Heart right ventricle (tissue), 16 donors: Measurements from ENCODE around the gene DHH. TPM values are rescaled to one million over a fixed set of nuclear protein-coding genes. Genes with fewer than 3 reads are reported as not detected.

ENCODE experiments used
- ATAC-seq, 8 donors: fragments of 200-7000 bp; cut with Tn5 transposase; one replicate each; pipeline ENCODE4 v1.9.1; 2020; ENCODE audit warnings: mild to moderate bottlenecking in 8 of 8, moderate library complexity in 8 of 8, moderate number of reproducible peaks in 1 of 8
- DNase-seq, 2 donors: peaks; one replicate each; pipeline ENCODE4 v3.0.0-alpha.2; 2020
- H3K27ac ChIP-seq, 10 donors: fragments of 200-600 bp; sonication (generic) in 2 of 10; one replicate each; pipeline versions ENCODE4 v1.5.0 to v1.8.0; 2020 to 2022; ENCODE audit warnings: mild to moderate bottlenecking in 3 of 10
- H3K27me3 ChIP-seq, 7 donors: fragments of 200-600 bp; one replicate each; pipeline ENCODE4 v1.8.0; 2021 to 2022; ENCODE audit warnings: mild to moderate bottlenecking in 2 of 7
- H3K36me3 ChIP-seq, 9 donors: fragments of 200-600 bp; sonication (generic) in 1 of 9; one replicate each; pipeline versions ENCODE4 v1.5.0 to v1.8.0; 2020 to 2022; ENCODE audit warnings: mild to moderate bottlenecking in 2 of 9
- H3K4me1 ChIP-seq, 9 donors: fragments of 200-600 bp; sonication (generic) in 1 of 9; one replicate each; pipeline versions ENCODE4 v1.5.0 to v1.8.0; 2020 to 2022; ENCODE audit warnings: mild to moderate bottlenecking in 4 of 9
- H3K4me3 ChIP-seq, 10 donors: fragments of 200-600 bp; sonication (generic) in 2 of 10; one replicate each; pipeline versions ENCODE4 v1.5.0 to v1.8.0; 2020 to 2022; ENCODE audit warnings: mild to moderate bottlenecking in 7 of 10, moderate library complexity in 2 of 10
- H3K9me3 ChIP-seq, 11 donors: fragments of 200-600 bp in 10 of 11; sonication (generic) in 2 of 11; one replicate each; pipeline versions ENCODE4 v1.5.0 to v1.8.0; 2013 to 2022; ENCODE audit warnings: mild to moderate bottlenecking in 2 of 11, control low read depth in 1 of 11, moderate library complexity in 1 of 11
- WGBS, 2 donors: extraction: QIAGEN DNeasy Blood & Tissue Kit; methylation state at CpG; one replicate each; pipeline ENCODE4 v1.1.7; 2013; ENCODE audit warnings: inconsistent platforms in 1 of 2; 5-methylcytosine and 5-hydroxymethylcytosine counted together
- intact Hi-C, 10 donors: fragments of 100-400 bp; cut with DNase I; formaldehyde crosslinking; loops; one replicate each; pipeline versions ENCODE4 v1.11.1 to v1.14.2; 2022
- polyA plus RNA-seq, 2 donors: library from polyadenylated mRNA; stranded (reverse); fragments of 200-250 nt; gene quantifications; one replicate each; pipeline ENCODE4 v1.2.3, GENCODE V29; 2013
- total RNA-seq, 10 donors: library from RNA; stranded (reverse); fragmentation: NEBNext Ultra II Directional in 3 of 10; extraction: Animal tissue kit (Norgen Biotek cat#: 25700) in 3 of 10; gene quantifications; one replicate each; pipeline versions ENCODE4 v1.2.1 to v1.2.4, GENCODE V29; 2021 to 2023
- TF ChIP-seq, protein P1 (sequence below), 9 donors: fragments of 200-600 bp; sonication (generic) in 2 of 9; IDR thresholded peaks; one replicate each; pipeline versions ENCODE4 v1.5.0 to v1.8.0; 2021 to 2022; ENCODE audit warnings: antibody characterized with exemption in 9 of 9, mild to moderate bottlenecking in 5 of 9, moderate library complexity in 1 of 9
- donor health status: Arrhythmogenic right ventricular cardiomyopathy.
- donor health status: ischemic (EF 13 %, LVEDD 7.1; RV severe dilation, severe dysfunction).
- donor health status: healthy with polysubstance abuse.
- donor health status: DM: no; HTN: yes; CAD: no.
- donor health status: DM: no; HTN: no; CAD: no.
- donor health status: ischemic (EF 25% LVEDD 6.9; RV normal size, moderate dysfunction).
- donor health status: ischemic (EF 25% LVEDD 5.7; RV mildly dilated, moderate dysfunction).
- donor health status: healthy.
- donor health status: DM: yes; HTN: yes; CAD: no.
- donor health status: Ischemic cardiomyopathy.
- donor health status: ischemic (EF 35%, LVEDD 5.7; RV mildly dilated, moderate dysfunction).
- donor health status: nonischemic (EF 11% LVEDD 7.7; RV severe dilation, severe dysfunction).
- donor health status: DM: yes; HTN: yes; CAD: no.
- donor health status: PGD.
- donor health status: ischemic (EF 29% LVEDD 5.4; RV normal size, mild dysfunction).
- donor health status: nonischemic (EF 23%, LVEDD 6.1; RV moderate dilation, normal function).

DHH gene
- total and polyA plus RNA-seq, 12 donors = 0.32 to 1.6 (median 0.74) TPM

DNA sequence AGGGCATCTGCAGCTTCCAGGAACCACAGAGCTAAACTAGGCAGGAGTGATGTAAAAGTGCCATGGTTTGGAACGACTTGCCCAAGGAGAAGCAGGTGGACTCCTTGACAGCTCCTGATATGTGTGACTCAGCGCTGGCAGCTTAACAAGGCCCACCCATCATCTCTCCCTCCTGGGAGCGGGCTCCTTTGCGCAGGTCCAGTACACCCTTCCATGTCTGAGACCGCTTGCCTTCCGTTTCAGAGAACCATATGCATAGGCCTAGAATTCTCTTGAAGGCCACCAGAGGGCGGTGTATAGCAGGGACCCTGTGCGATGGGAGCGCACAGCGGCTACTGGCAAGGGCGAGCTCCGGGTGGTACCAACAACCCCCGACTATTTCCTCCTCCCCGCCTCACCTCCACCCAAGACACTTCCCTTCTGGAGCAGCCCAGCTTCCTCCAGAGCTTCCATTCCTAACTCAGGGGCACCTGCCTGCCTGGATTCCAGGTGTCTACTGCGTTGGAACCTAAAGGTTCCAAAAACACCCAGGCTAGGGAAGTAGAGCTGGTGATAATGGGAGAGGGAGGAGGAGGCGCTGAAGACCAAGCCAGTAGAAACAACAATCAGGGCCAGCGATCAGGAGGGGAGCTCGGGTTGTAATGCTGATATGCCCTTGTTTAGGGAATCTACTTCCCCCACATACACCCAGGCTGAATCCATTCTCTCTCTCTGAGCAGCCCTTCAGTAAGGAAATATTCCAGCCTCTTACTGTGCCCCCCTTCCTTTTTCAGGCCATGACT is 6.3 kb downstream of the DHH start:
- ATAC-seq (peak; percentile 86 to 92 (median 90)), DNase-seq (peak; percentile 61 to 81)
- intact Hi-C loops = loop anchor here (1.0 to 10.0 kb wide), 9 partner anchors 20 to 149 kb away; no protein-coding TSS in a partner anchor
- Histone ChIP-seq H3K4me1 (peaks cover 26 to 56% (median 51%) of the 10 kb centered on the region in 9 donors), H3K4me3 (peak overlapping the region in 5 of 10 donors; percentile 13 to 24 (median 16)), H3K27ac (no peak overlapping the region), H3K27me3 (peaks cover 7 to 51% (median 41%) of the 10 kb centered on the region in 7 donors), H3K9me3 (peaks cover 0 to 4% (median 0%) of the 10 kb centered on the region in 11 donors), H3K36me3 (no peaks in the 10 kb centered on the region)
- 2 to 3% methylated on average over 18 of the region's 18 CpGs for WGBS, 2 donors
- TF ChIP-seq, protein P1, sequence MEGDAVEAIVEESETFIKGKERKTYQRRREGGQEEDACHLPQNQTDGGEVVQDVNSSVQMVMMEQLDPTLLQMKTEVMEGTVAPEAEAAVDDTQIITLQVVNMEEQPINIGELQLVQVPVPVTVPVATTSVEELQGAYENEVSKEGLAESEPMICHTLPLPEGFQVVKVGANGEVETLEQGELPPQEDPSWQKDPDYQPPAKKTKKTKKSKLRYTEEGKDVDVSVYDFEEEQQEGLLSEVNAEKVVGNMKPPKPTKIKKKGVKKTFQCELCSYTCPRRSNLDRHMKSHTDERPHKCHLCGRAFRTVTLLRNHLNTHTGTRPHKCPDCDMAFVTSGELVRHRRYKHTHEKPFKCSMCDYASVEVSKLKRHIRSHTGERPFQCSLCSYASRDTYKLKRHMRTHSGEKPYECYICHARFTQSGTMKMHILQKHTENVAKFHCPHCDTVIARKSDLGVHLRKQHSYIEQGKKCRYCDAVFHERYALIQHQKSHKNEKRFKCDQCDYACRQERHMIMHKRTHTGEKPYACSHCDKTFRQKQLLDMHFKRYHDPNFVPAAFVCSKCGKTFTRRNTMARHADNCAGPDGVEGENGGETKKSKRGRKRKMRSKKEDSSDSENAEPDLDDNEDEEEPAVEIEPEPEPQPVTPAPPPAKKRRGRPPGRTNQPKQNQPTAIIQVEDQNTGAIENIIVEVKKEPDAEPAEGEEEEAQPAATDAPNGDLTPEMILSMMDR (IDR thresholded peaks at IDR 0.05) = peak; percentile 85 to 95 (median 92)

DNA sequence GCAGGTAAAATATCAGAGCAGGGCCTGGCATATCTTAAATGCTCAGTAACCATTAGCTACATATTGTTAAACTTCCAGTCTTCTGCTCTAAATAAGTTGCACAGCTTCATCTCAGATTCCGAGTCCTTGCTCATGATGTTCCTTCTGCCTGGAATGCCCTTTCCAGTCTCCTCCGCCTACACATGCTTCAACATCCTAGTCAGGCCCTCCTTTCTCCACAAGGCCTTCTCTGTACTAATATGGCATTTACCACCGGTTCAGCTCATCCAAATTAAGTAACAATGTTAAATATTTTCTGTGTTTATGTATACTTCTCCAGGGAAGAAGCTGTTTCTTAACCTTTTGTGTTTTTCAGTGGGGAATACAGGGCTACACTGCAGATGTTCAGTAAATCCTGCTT is 8.5 kb downstream of the DHH start:
- DNase-seq = no peak
- TF ChIP-seq, protein P1 (IDR thresholded peaks at IDR 0.05) = no peak
- peaks cover 7 to 29% (median 23%) of the 10 kb centered on the region in 7 donors for H3K27me3 ChIP-seq
- no peak overlapping the region for H3K4me3 ChIP-seq
- no peaks in the 10 kb centered on the region for H3K36me3 ChIP-seq
- H3K4me1 ChIP-seq = peaks cover 17 to 34% (median 33%) of the 10 kb centered on the region in 9 donors
- H3K27ac ChIP-seq = no peak overlapping the region
- H3K9me3 ChIP-seq = peaks cover 0 to 4% (median 0%) of the 10 kb centered on the region in 11 donors
- 75 to 76% methylated on average over 3 of the region's 3 CpGs for WGBS, 2 donors
- no peak for ATAC-seq
- intact Hi-C loops = loop anchor here in 8 of 10 donors (5.0 to 10.0 kb wide), 4 partner anchors 36 to 151 kb away; no protein-coding TSS in a partner anchor

DNA sequence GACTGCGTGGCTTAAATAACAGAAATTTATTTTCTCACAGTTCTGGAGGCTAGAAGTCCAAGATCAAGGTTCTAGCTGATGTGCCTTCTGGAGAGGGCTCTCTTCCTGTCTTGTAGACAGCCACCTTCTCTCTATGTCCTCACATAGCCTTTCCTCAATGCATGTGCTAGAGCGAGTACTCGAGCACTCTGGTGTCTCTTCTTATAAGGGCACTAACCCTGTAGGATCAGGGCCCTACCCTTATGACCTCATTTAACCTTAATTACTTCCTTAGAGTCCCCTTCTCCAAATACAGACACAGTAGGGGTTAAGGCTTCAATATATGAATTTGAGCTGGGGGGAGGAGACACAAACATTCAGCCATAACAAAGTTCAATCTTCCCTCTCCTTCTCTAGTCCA is 10.2 kb downstream of the DHH start:
- Histone ChIP-seq H3K4me3 (no peak overlapping the region), H3K9me3 (peaks cover 0 to 4% (median 0%) of the 10 kb centered on the region in 11 donors), H3K4me1 (peaks cover 8 to 17% (median 16%) of the 10 kb centered on the region in 9 donors), H3K27ac (no peak overlapping the region), H3K27me3 (peaks cover 0 to 12% (median 8%) of the 10 kb centered on the region in 7 donors), H3K36me3 (no peaks in the 10 kb centered on the region)
- DNase-seq = no peak
- TF ChIP-seq, protein P1 (IDR thresholded peaks at IDR 0.05) = no peak
- no peak for ATAC-seq
- intact Hi-C loops = loop anchor here in 1 of 10 donors (10.0 kb wide), 1 partner anchor 150 kb away; no protein-coding TSS in a partner anchor
- WGBS, 2 donors = 97 to 98% methylated on average over 3 of the region's 3 CpGs

GRCh38 chr12:49079793-49080192 is 14.8 kb downstream of the DHH start:
- no peaks in the 10 kb centered on the region for H3K4me1 ChIP-seq
- no peaks in the 10 kb centered on the region for H3K36me3 ChIP-seq
- no peak overlapping the region for H3K27ac ChIP-seq
- intact Hi-C loops = loop anchor here in 1 of 10 donors (10.0 kb wide), 1 partner anchor 155 kb away; no protein-coding TSS in a partner anchor
- H3K4me3 ChIP-seq = no peak overlapping the region
- ATAC-seq (no peak), DNase-seq (no peak)
- no peaks in the 10 kb centered on the region for H3K27me3 ChIP-seq
- TF ChIP-seq, protein P1 (IDR thresholded peaks at IDR 0.05) = no peak
- H3K9me3 ChIP-seq = peaks cover 0 to 4% (median 0%) of the 10 kb centered on the region in 11 donors
- WGBS, 2 donors = 58 to 75% methylated on average over 1 of the region's 1 CpG
